Omental fat pad (tissue), 4 donors: ENCODE results near the gene NDST3. TPM values are rescaled to one million over a fixed set of nuclear protein-coding genes. Genes with fewer than 3 reads are reported as not detected.
"Not testable (repeated sequence)": the region's sequence is repeated elsewhere in the genome, so short reads cannot be mapped to it uniquely, and the experiment has no call there.

Experiments
- ATAC-seq: fragments of 150-250 bp; one replicate; pipeline ENCODE4 v1.9.1; 2016; ENCODE audit warnings: mild to moderate bottlenecking, moderate library complexity; ENCODE audit not compliant: low FRiP score
- DNase-seq: peaks from one replicate; pipeline ENCODE4 v3.0.0-alpha.2; 2019; ENCODE audit warnings: low spot score
- CTCF ChIP-seq, 3 donors: fragments of 450-650 bp; IDR thresholded peaks; one replicate each; pipeline ENCODE4 v1.5.1; 2016 to 2017; ENCODE audit warnings: antibody characterized with exemption in 3 of 3, mild to moderate bottlenecking in 3 of 3, moderate library complexity in 2 of 3
- total RNA-seq, 4 donors: library from RNA; depleted of rRNA; stranded (reverse); fragments of >200 nt; gene quantifications; one replicate each; pipeline ENCODE4 v1.1.0, GENCODE V29; 2016

NDST3 gene
- total RNA-seq, 4 donors from 2014 or later = not detected

- no peak for ATAC-seq
- DNase-seq = no peak
- no peak for TF ChIP-seq CTCF (IDR thresholded peaks at IDR 0.05)
Measured at GRCh38 chr4:118264096-118264495, 229.8 kb downstream of the NDST3 start.

DNA sequence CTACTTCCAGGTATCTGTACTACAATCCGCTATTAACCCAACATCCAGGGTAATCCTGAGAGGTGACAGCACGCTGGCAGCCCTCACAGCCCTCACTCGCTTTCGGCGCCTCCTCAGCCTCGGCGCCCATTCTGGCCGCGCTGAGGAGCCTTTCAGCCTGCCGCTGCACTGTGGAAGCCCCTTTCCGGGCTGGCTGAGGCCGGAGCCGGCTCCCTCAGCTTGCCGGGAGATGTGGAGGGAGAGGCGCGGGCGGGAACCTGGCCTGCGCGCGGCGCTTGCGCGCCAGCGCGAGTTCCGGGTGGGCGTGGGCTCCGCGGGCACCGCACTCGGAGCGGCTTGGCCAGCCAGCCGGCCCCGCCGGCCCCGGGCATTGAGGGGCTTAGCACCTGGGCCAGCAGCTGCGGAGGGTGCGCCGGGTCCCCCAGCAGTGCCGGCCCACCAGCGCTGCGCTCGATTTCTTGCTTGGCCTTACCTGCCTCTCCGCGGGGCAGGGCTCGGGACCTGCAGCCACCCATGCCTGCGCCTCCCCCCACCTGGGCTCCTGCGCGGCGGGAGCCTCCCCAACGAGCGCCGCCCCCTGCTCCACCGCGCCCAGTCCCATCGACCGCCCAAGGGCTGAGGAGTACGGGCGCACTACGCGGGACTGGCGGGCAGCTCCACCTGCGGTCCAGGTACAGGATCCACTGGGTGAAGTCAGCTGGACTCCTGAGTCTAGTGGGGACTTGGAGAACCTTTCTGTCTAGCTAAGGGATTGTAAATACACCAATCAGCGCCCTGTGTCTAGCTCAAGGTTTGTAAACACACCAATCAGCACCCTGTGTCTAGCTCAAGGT lies 231.2 kb downstream of the NDST3 start:
- DNase-seq (no peak), ATAC-seq (no peak)
- no peak for TF ChIP-seq CTCF (IDR thresholded peaks at IDR 0.05)

DNA sequence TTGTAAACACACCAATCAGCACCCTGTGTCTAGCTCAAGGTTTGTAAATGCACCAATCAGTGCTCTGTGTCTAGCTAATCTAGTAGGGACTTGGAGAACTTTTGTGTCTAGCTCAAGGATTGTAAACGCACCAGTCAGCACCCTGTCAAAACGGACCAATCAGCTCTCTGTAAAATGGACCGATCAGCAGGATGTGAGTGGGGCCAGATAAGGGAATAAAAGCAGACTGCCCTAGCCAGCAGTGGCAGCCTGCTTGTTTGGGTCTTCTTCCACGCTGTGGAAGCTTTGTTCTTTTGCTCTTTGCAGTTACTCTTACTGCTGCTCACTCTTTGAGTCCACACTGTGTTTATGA lies 231.8 kb downstream of the NDST3 start:
- not testable (repeated sequence) for DNase-seq, ATAC-seq

GRCh38 chr4:118268780-118269179 lies 234.5 kb downstream of the NDST3 start:
- ATAC-seq (no peak), DNase-seq (no peak)
- no peak for TF ChIP-seq CTCF (IDR thresholded peaks at IDR 0.05)

- no peak for DNase-seq
- TF ChIP-seq CTCF (IDR thresholded peaks at IDR 0.05) = no peak
- no peak for ATAC-seq
Measured at GRCh38 chr4:118270492-118270891, 236.2 kb downstream of the NDST3 start.

DNA sequence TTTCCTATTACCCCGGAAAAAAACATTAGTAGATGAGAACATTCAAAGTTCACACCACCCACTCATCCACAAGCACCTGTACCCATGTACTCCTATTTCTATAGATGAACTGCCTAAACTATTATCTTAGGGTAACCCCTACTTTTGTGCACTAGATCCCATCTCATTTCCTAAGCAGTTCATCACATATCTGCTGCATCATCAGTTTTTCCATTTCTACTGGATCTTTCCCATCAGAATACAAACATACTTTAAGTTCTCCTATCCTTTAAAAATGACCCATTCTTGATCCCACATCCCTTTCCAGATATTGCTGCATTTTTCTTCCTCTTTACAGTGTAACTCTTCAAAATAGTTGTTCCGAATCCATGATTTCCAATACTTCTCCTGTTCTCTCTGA lies 237.5 kb downstream of the NDST3 start:
- no peak for TF ChIP-seq CTCF (IDR thresholded peaks at IDR 0.05)
- no peak for DNase-seq
- ATAC-seq = no peak

- no peak for TF ChIP-seq CTCF (IDR thresholded peaks at IDR 0.05)
- no peak for ATAC-seq
Measured at GRCh38 chr4:118273642-118274041, 239.4 kb downstream of the NDST3 start.

More at GRCh38 chr4:118273642-118274041, 239.4 kb downstream of the NDST3 start:
- no peak for DNase-seq
